MM.1S (cell line): ENCODE results near the gene LAMP1.

Experiments
- DNase-seq: peaks from one replicate; pipeline ENCODE4 v3.0.0-alpha.2; 2015
- H2AFZ ChIP-seq: fragments of 300-600 bp; sonication (generic); 2 replicates; pipeline ENCODE4 v1.6.0; 2016; ENCODE audit warnings: antibody characterized with exemption, low read length
- H3F3A ChIP-seq: fragments of 300-600 bp; sonication (generic); 2 replicates; pipeline ENCODE4 v1.6.1; 2016; ENCODE audit warnings: mild to moderate bottlenecking, antibody characterized with exemption, low read length, moderate library complexity, mixed read lengths; ENCODE audit not compliant: insufficient read depth
- H3K27ac ChIP-seq: fragments of 300-600 bp; sonication (generic); 2 replicates; pipeline ENCODE4 v1.5.1; 2016; ENCODE audit warnings: mild to moderate bottlenecking, low read length
- H3K27me3 ChIP-seq: fragments of 300-600 bp; sonication (generic); replicated peaks from 2 replicates; pipeline ENCODE4 v1.6.0; 2016; ENCODE audit warnings: low read length; ENCODE audit not compliant: insufficient read depth
- H3K36me3 ChIP-seq: fragments of 300-600 bp; sonication (generic); replicated peaks from 2 replicates; pipeline ENCODE4 v1.6.1; 2016; ENCODE audit warnings: mild to moderate bottlenecking, low read length, mixed read lengths; ENCODE audit not compliant: insufficient read depth
- H3K4me1 ChIP-seq: fragments of 300-600 bp; sonication (generic); 2 replicates; pipeline ENCODE4 v1.6.1; 2016; ENCODE audit warnings: low read length, mixed read lengths
- H3K4me2 ChIP-seq: fragments of 300-600 bp; sonication (generic); 2 replicates; pipeline ENCODE4 v1.6.0; 2016; ENCODE audit warnings: low read depth, low read length
- H3K4me3 ChIP-seq: fragments of 300-600 bp; sonication (generic); 2 replicates; pipeline ENCODE4 v1.5.1; 2016; ENCODE audit warnings: low read length, mixed read lengths
- H3K79me2 ChIP-seq: fragments of 300-600 bp; sonication (generic); 2 replicates; pipeline ENCODE4 v1.6.1; 2016; ENCODE audit warnings: mixed run types, low read length, mixed read lengths
- H3K9ac ChIP-seq: fragments of 300-600 bp; sonication (generic); 2 replicates; pipeline ENCODE4 v1.6.1; 2016; ENCODE audit warnings: low read length, mixed read lengths
- H3K9me2 ChIP-seq: fragments of 300-600 bp; sonication (generic); replicated peaks from 2 replicates; pipeline ENCODE4 v1.6.1; 2016; ENCODE audit warnings: mild to moderate bottlenecking, low read length, mixed read lengths; ENCODE audit not compliant: insufficient read depth
- H3K9me3 ChIP-seq: fragments of 300-600 bp; sonication (generic); replicated peaks from 2 replicates; pipeline ENCODE4 v1.6.1; 2016; ENCODE audit warnings: mild to moderate bottlenecking, low read length, mixed read lengths; ENCODE audit not compliant: insufficient read depth
- H4K20me1 ChIP-seq: fragments of 300-600 bp; sonication (generic); 2 replicates; pipeline ENCODE4 v1.6.1; 2016; ENCODE audit warnings: mild to moderate bottlenecking, low read length, moderate library complexity, mixed read lengths; ENCODE audit not compliant: insufficient read depth
- CTCF ChIP-seq: fragments of 300-600 bp; sonication (generic); IDR thresholded peaks from 2 replicates; pipeline ENCODE4 v1.5.1; 2016; ENCODE audit warnings: antibody characterized with exemption, low read length, mixed read lengths
- EZH2 ChIP-seq: fragments of 300-600 bp; sonication (generic); optimal IDR thresholded peaks from 2 replicates; pipeline ENCODE3; 2017; ENCODE audit warnings: low read depth, mild to moderate bottlenecking, antibody characterized with exemption, low read length, mixed read lengths
- EZH2phosphoT487 ChIP-seq: fragments of 300-600 bp; sonication (generic); IDR thresholded peaks from 2 replicates; pipeline ENCODE4 v1.6.1; 2018; ENCODE audit warnings: antibody characterized with exemption, low read length

The LAMP1 gene

DNA sequence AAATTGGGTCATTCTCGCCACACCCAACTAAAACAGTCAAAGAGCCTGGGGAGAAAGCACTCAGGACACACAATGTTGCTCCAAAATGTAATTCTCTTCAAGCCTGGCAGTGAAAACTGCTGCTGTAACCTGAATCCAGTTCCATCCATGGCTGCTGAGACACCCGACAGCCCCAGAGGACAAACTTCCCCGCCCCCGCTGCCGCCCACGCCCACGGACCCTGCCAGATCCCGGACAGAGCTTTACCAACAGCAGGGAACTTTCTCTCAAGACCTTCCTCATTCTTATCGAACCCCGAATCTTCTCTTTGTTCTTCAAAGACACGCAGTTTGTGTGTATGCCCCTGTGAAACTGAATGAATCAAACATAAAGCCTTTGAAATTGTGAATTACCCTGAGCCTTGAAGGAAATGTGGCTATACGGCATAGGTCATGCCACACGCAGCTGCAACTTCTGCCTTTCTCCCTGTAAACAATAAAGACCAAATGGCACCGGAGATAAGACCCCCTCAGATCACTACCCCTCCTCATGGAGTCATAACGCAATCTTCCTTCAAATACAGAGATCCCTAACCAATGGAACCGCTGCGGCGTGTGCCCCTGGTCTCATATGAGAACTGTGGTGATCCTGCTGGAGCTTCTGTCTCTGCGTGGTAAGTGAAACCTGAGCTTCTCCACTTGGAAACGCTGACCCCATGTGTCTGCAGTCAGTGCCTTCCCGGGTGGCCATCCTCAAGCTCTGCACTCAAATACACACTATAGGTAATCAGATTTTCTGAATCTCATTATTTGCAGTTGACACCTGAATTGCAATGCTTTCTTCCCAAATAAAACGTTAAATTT lies 4.8 kb upstream of the LAMP1 start:
- no peaks in the 10 kb centered on the region for H3K9me3 ChIP-seq
- peaks cover 12% of the 10 kb centered on the region for H3K4me1 ChIP-seq
- no peaks in the 10 kb centered on the region for H3K79me2 ChIP-seq
- H3K27ac ChIP-seq = no peak overlapping the region
- H3K27me3 ChIP-seq = peaks cover 55% of the 10 kb centered on the region
- DNase-seq = no peak
- no peak overlapping the region for H3K9ac ChIP-seq
- H3F3A ChIP-seq = peaks cover 5% of the 10 kb centered on the region
- no peaks in the 10 kb centered on the region for H3K36me3 ChIP-seq
- TF ChIP-seq CTCF (no peak), EZH2phosphoT487 (no peak; the same call in 1 of the 2 replicates), EZH2 (no peak)
- H4K20me1 ChIP-seq = no peaks in the 10 kb centered on the region
- H3K9me2 ChIP-seq = no peaks in the 10 kb centered on the region
- no peak overlapping the region for H3K4me3 ChIP-seq
- peak overlapping the region; percentile 56 for H3K4me2 ChIP-seq
- H2AFZ ChIP-seq = no peak overlapping the region

DNA sequence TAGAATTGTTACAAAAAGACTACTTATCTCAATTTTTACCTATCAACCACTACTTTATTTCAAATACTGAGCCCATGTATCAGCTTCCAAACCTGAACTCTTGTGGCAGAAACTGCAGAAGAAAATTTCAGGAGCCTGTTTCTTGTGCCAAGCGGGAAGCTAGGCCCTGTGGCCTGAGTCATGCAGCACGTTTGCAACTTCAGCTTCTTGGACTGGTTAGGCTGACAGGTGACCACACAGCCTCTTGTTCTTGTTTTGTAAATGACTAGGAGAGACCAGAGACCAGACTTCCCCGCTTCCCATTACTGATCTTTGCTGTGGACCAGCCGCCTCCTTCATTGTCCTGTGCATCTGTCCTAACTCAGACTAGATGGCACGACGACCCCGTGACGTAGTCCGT lies 3.4 kb upstream of the LAMP1 start:
- DNase-seq = no peak
- H3K9ac ChIP-seq = no peak overlapping the region
- peaks cover 55% of the 10 kb centered on the region for H3K27me3 ChIP-seq
- peaks cover 6% of the 10 kb centered on the region for H3F3A ChIP-seq
- H3K9me2 ChIP-seq = no peaks in the 10 kb centered on the region
- H3K27ac ChIP-seq = no peak overlapping the region
- no peaks in the 10 kb centered on the region for H4K20me1 ChIP-seq
- no peak overlapping the region for H3K4me2 ChIP-seq
- no peak overlapping the region for H3K4me3 ChIP-seq
- peaks cover 14% of the 10 kb centered on the region for H3K4me1 ChIP-seq
- no peaks in the 10 kb centered on the region for H3K36me3 ChIP-seq
- H3K79me2 ChIP-seq = peaks cover 14% of the 10 kb centered on the region
- no peak for TF ChIP-seq CTCF
- TF ChIP-seq EZH2 = no peak
- TF ChIP-seq EZH2phosphoT487 = no peak
- no peak overlapping the region for H2AFZ ChIP-seq
- H3K9me3 ChIP-seq = no peaks in the 10 kb centered on the region

GRCh38 chr13:113295776-113296175 lies 1.3 kb upstream of the LAMP1 start:
- no peak for TF ChIP-seq CTCF
- TF ChIP-seq EZH2 = no peak
- TF ChIP-seq EZH2phosphoT487 = no peak

More at GRCh38 chr13:113295776-113296175, 1.3 kb upstream of the LAMP1 start:
- Histone ChIP-seq H3K4me2 (no peak overlapping the region), H3K27ac (no peak overlapping the region), H4K20me1 (no peaks in the 10 kb centered on the region), H3K27me3 (peaks cover 51% of the 10 kb centered on the region), H3K9ac (no peak overlapping the region), H3K9me3 (no peaks in the 10 kb centered on the region), H3F3A (0 out of 2 replicates have a peak, but pooled peaks cover 4% of the 10 kb centered on the region), H3K36me3 (no peaks in the 10 kb centered on the region), H3K4me3 (no peak overlapping the region), H3K9me2 (no peaks in the 10 kb centered on the region), H2AFZ (no peak overlapping the region), H3K79me2 (peaks cover 35% of the 10 kb centered on the region), H3K4me1 (0 out of 2 replicates have a peak, but pooled peaks cover 4% of the 10 kb centered on the region)
- DNase-seq = no peak
